Activated CD4-positive, alpha-beta T cell treated with anti-CD3 and anti-CD28 coated beads, Interleukin-2, amount 10 ng/mL, durations not matched to agents 24 days and 14 days (primary cell): ENCODE results near the gene DEAF1. TPM values are rescaled to one million over a fixed set of nuclear protein-coding genes. Genes with fewer than 3 reads are reported as not detected.

ENCODE experiments used
- DNase-seq: peaks from one replicate; pipeline ENCODE4 v3.0.0; 2022
- H3K27ac Mint-ChIP-seq: one replicate; pipeline ENCODE4 v1.8.0; 2022; ENCODE audit warnings: mild to moderate bottlenecking, mixed read lengths
- H3K27me3 Mint-ChIP-seq: one replicate; pipeline ENCODE4 v1.8.0; 2022; ENCODE audit warnings: mixed read lengths
- H3K36me3 Mint-ChIP-seq: one replicate; pipeline ENCODE4 v1.8.0; 2022; ENCODE audit warnings: low read depth, mild to moderate bottlenecking, mixed read lengths
- H3K4me1 Mint-ChIP-seq: one replicate; pipeline ENCODE4 v1.8.0; 2021; ENCODE audit warnings: mixed read lengths
- H3K4me3 Mint-ChIP-seq: one replicate; pipeline ENCODE4 v1.8.0; 2022; ENCODE audit warnings: mild to moderate bottlenecking, moderate library complexity, mixed read lengths
- H3K9me3 Mint-ChIP-seq: one replicate; pipeline ENCODE4 v1.8.0; 2021; ENCODE audit warnings: mixed read lengths
- intact Hi-C: fragments of 100-400 bp; cut with micrococcal nuclease; formaldehyde crosslinking; loops from one replicate; pipeline ENCODE4 v1.15.1; 2023
- total RNA-seq: library from RNA; stranded (reverse); gene quantifications from 2 replicates; pipeline ENCODE4 v1.2.3, GENCODE V29; 2022

Gene DEAF1
- total RNA-seq, 1 donor from 2014 or later = 66.3 TPM

- no peaks in the 10 kb centered on the region for H3K27me3 Mint-ChIP-seq
- no peak for DNase-seq
- no peak overlapping the region for H3K4me3 Mint-ChIP-seq
- intact Hi-C loops = no loop called here
- no peaks in the 10 kb centered on the region for H3K36me3 Mint-ChIP-seq
- H3K4me1 Mint-ChIP-seq = peaks cover 6% of the 10 kb centered on the region
- H3K27ac Mint-ChIP-seq = no peak overlapping the region
- H3K9me3 Mint-ChIP-seq = no peaks in the 10 kb centered on the region
These were observed 73.8 kb downstream of the DEAF1 start for GRCh38 chr11:620935-621814.

- H3K27me3 Mint-ChIP-seq = no peaks in the 10 kb centered on the region
- H3K9me3 Mint-ChIP-seq = no peaks in the 10 kb centered on the region
- no peak for DNase-seq
These were observed 74.8 kb downstream of the DEAF1 start for GRCh38 chr11:620201-620600.

GRCh38 chr11:619628-620050 lies 75.4 kb downstream of the DEAF1 start:
- H3K4me3 Mint-ChIP-seq = no peak overlapping the region
- no peak for DNase-seq
- H3K4me1 Mint-ChIP-seq = peaks cover 9% of the 10 kb centered on the region
- no peak overlapping the region for H3K27ac Mint-ChIP-seq
- intact Hi-C loops = loop anchor here (5.0 kb wide), 1 partner anchor 42 kb away; the partner anchor contains the start of gene PHRF1
- H3K27me3 Mint-ChIP-seq = no peaks in the 10 kb centered on the region
- no peaks in the 10 kb centered on the region for H3K9me3 Mint-ChIP-seq
- H3K36me3 Mint-ChIP-seq = peaks cover 2% of the 10 kb centered on the region

More at GRCh38 chr11:620201-620600, 74.8 kb downstream of the DEAF1 start:
- intact Hi-C loops = no loop called here
- no peak overlapping the region for H3K27ac Mint-ChIP-seq
- H3K4me3 Mint-ChIP-seq = no peak overlapping the region
- H3K4me1 Mint-ChIP-seq = peaks cover 8% of the 10 kb centered on the region
- peaks cover 2% of the 10 kb centered on the region for H3K36me3 Mint-ChIP-seq

GRCh38 chr11:618856-619627 lies 76.0 kb downstream of the DEAF1 start:
- Mint-ChIP-seq H3K4me1 (peaks cover 15% of the 10 kb centered on the region), H3K27me3 (no peaks in the 10 kb centered on the region), H3K27ac (no peak overlapping the region), H3K36me3 (peaks cover 8% of the 10 kb centered on the region), H3K9me3 (no peaks in the 10 kb centered on the region), H3K4me3 (no peak overlapping the region)
- intact Hi-C loops = loop anchor here (5.0 kb wide), 1 partner anchor 42 kb away; the partner anchor contains the start of gene PHRF1
- no peak for DNase-seq

- H3K27ac Mint-ChIP-seq = no peak overlapping the region
- no peaks in the 10 kb centered on the region for H3K27me3 Mint-ChIP-seq
- H3K4me1 Mint-ChIP-seq = peaks cover 17% of the 10 kb centered on the region
- peak; percentile 60 for DNase-seq
- peaks cover 9% of the 10 kb centered on the region for H3K36me3 Mint-ChIP-seq
- intact Hi-C loops = loop anchor here (5.0 kb wide), 1 partner anchor 41 kb away; the partner anchor contains the start of gene PHRF1
- H3K4me3 Mint-ChIP-seq = no peak overlapping the region
- no peaks in the 10 kb centered on the region for H3K9me3 Mint-ChIP-seq
These were observed 76.9 kb downstream of the DEAF1 start for GRCh38 chr11:617912-618682.

- Mint-ChIP-seq H3K4me3 (no peak overlapping the region), H3K27me3 (no peaks in the 10 kb centered on the region), H3K36me3 (peaks cover 12% of the 10 kb centered on the region), H3K9me3 (no peaks in the 10 kb centered on the region), H3K27ac (no peak overlapping the region), H3K4me1 (peaks cover 17% of the 10 kb centered on the region)
- intact Hi-C loops = loop anchor here (5.0 kb wide), 1 partner anchor 40 kb away; the partner anchor contains the start of gene PHRF1
- DNase-seq = peak; percentile 56
These were observed 77.7 kb downstream of the DEAF1 start for GRCh38 chr11:617199-617911.

- peak overlapping the region; percentile 89 for H3K27ac Mint-ChIP-seq
- peaks cover 20% of the 10 kb centered on the region for H3K4me1 Mint-ChIP-seq
- H3K9me3 Mint-ChIP-seq = no peaks in the 10 kb centered on the region
- peak; percentile 60 for DNase-seq
- H3K27me3 Mint-ChIP-seq = no peaks in the 10 kb centered on the region
- peaks cover 19% of the 10 kb centered on the region for H3K36me3 Mint-ChIP-seq
- peak overlapping the region; percentile 89 for H3K4me3 Mint-ChIP-seq
- intact Hi-C loops = loop anchor here (5.0 kb wide), 1 partner anchor 39 kb away; the partner anchor contains the start of gene PHRF1
These were observed 78.5 kb downstream of the DEAF1 start for GRCh38 chr11:616320-617198.

GRCh38 chr11:615504-616319 lies 79.3 kb downstream of the DEAF1 start, which contains the start of gene IRF7:
TSS of gene IRF7 (minus strand) at chr11:615950. CDS start at chr11:615364, 586 bp downstream.
- intact Hi-C loops = loop anchor here (5.0 kb wide), 1 partner anchor 38 kb away; the partner anchor contains the start of gene PHRF1
- no peaks in the 10 kb centered on the region for H3K27me3 Mint-ChIP-seq
- peak within 1 kb of the TSS; percentile 89 for H3K4me3 Mint-ChIP-seq
- H3K27ac Mint-ChIP-seq = peak within 1 kb of the TSS; percentile 89
- H3K36me3 Mint-ChIP-seq = peaks cover 24% of the 10 kb centered on the region
- peaks cover 20% of the 10 kb centered on the region for H3K4me1 Mint-ChIP-seq
- H3K9me3 Mint-ChIP-seq = no peaks in the 10 kb centered on the region
- DNase-seq = peak; percentile 97

GRCh38 chr11:614623-615503 lies 80.2 kb downstream of the DEAF1 start:
- Mint-ChIP-seq H3K4me3 (peak overlapping the region; percentile 89), H3K27ac (peak overlapping the region; percentile 89)
- intact Hi-C loops = loop anchor here (5.0 kb wide), 1 partner anchor 38 kb away; the partner anchor contains the start of gene PHRF1

GRCh38 chr11:614021-614622 lies 80.9 kb downstream of the DEAF1 start:
- intact Hi-C loops = no loop called here
- H3K27me3 Mint-ChIP-seq = no peaks in the 10 kb centered on the region
- peaks cover 20% of the 10 kb centered on the region for H3K4me1 Mint-ChIP-seq
- H3K27ac Mint-ChIP-seq = peak overlapping the region; percentile 81
- peaks cover 28% of the 10 kb centered on the region for H3K36me3 Mint-ChIP-seq
- H3K4me3 Mint-ChIP-seq = peak overlapping the region; percentile 89
- DNase-seq = peak; percentile 69
- no peaks in the 10 kb centered on the region for H3K9me3 Mint-ChIP-seq

More at GRCh38 chr11:614623-615503, 80.2 kb downstream of the DEAF1 start:
- DNase-seq = peak; percentile 73
- Mint-ChIP-seq H3K9me3 (no peaks in the 10 kb centered on the region), H3K27me3 (no peaks in the 10 kb centered on the region), H3K36me3 (peaks cover 25% of the 10 kb centered on the region), H3K4me1 (peaks cover 20% of the 10 kb centered on the region)
